Measurements from ENCODE around the gene SOX10. TPM values are rescaled to one million over a fixed set of nuclear protein-coding genes. Genes with fewer than 3 reads are reported as not detected.

SOX10 gene
- total RNA-seq, 2 donors from 2014 or later = 1.5 to 7.0 TPM

- H3K4me1 ChIP-seq = peaks cover 0 to 6% of the 10 kb centered on the region in 2 donors
- H3K9me3 ChIP-seq = no peaks in the 10 kb centered on the region
- no peak for TF ChIP-seq CTCF (IDR thresholded peaks at IDR 0.05)
- no peak for DNase-seq (ENCODE audit: low spot score)
- no peaks in the 10 kb centered on the region for H3K27me3 ChIP-seq
- H3K36me3 ChIP-seq = no peaks in the 10 kb centered on the region
- H3K27ac ChIP-seq = no peak overlapping the region
- H3K4me3 ChIP-seq = peak overlapping the region in 1 of 2 donors; percentile 7
Observed at GRCh38 chr22:37986371-37986770, 2.0 kb upstream of the SOX10 start.

- DNase-seq (ENCODE audit: low spot score) = no peak
- Histone ChIP-seq H3K36me3 (no peaks in the 10 kb centered on the region), H3K9me3 (no peaks in the 10 kb centered on the region), H3K27ac (no peak overlapping the region), H3K4me1 (peaks cover 0 to 6% of the 10 kb centered on the region in 2 donors), H3K27me3 (no peaks in the 10 kb centered on the region), H3K4me3 (peak overlapping the region in 1 of 2 donors; percentile 7)
- no peak for TF ChIP-seq CTCF (IDR thresholded peaks at IDR 0.05)
Observed at GRCh38 chr22:37985751-37986281, 1.5 kb upstream of the SOX10 start.

GRCh38 chr22:37985050-37985585 lies 763 bp upstream of the SOX10 start:
- Histone ChIP-seq H3K4me3 (no peak overlapping the region), H3K27ac (no peak overlapping the region), H3K27me3 (no peaks in the 10 kb centered on the region), H3K36me3 (no peaks in the 10 kb centered on the region), H3K4me1 (peaks cover 0 to 4% of the 10 kb centered on the region in 2 donors), H3K9me3 (no peaks in the 10 kb centered on the region)
- TF ChIP-seq CTCF (IDR thresholded peaks at IDR 0.05) = no peak
- no peak for DNase-seq (ENCODE audit: low spot score)

GRCh38 chr22:37982938-37983859 lies 1.2 kb downstream of the SOX10 start:
- Histone ChIP-seq H3K9me3 (no peaks in the 10 kb centered on the region), H3K27me3 (no peaks in the 10 kb centered on the region), H3K4me3 (peak overlapping the region; percentile 14 to 26), H3K4me1 (no peaks in the 10 kb centered on the region), H3K27ac (no peak overlapping the region), H3K36me3 (no peaks in the 10 kb centered on the region)
- TF ChIP-seq CTCF (IDR thresholded peaks at IDR 0.05) = peak in 1 of 2 donors; percentile 27
- no peak for DNase-seq (ENCODE audit: low spot score)

GRCh38 chr22:37982151-37982785 lies 2.1 kb downstream of the SOX10 start:
- no peaks in the 10 kb centered on the region for H3K4me1 ChIP-seq
- H3K4me3 ChIP-seq = peak overlapping the region in 1 of 2 donors; percentile 26
- TF ChIP-seq CTCF (IDR thresholded peaks at IDR 0.05) = no peak
- no peak overlapping the region for H3K27ac ChIP-seq
- no peaks in the 10 kb centered on the region for H3K27me3 ChIP-seq
- DNase-seq (ENCODE audit: low spot score) = peak; percentile 61
- no peaks in the 10 kb centered on the region for H3K9me3 ChIP-seq
- H3K36me3 ChIP-seq = no peaks in the 10 kb centered on the region
